HG03196 (cell line): ENCODE measurements around the gene ZSWIM7.
"Not testable (repeated sequence)": the region's sequence is repeated elsewhere in the genome, so short reads cannot be mapped to it uniquely, and the experiment has no call there.

Experiments used
- ATAC-seq: cut with Tn5 transposase; IDR thresholded peaks from one replicate; pipeline ENCODE4 v1.9.1; 2021; ENCODE audit not compliant: unreplicated experiment

ZSWIM7 gene

DNA sequence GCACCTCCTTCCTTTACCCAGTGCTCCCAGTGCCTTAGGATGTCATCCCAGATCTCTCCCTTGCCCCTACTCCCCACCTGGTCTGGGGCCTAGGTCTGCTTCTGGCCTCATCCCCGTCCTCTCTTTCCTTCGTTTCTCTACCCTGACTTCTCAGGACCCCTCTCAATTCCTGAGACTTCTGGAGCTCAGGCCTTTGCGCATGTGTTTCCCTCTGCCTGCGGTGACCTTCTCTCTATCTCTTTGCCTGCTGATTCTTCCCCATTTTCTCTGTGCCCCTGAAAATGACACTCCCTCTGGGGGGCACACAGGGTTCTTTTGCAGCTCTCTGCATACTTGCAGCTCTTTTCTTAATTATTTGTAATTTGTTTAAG is 41.0 kb downstream of the ZSWIM7 start:
- ATAC-seq: no peak

DNA sequence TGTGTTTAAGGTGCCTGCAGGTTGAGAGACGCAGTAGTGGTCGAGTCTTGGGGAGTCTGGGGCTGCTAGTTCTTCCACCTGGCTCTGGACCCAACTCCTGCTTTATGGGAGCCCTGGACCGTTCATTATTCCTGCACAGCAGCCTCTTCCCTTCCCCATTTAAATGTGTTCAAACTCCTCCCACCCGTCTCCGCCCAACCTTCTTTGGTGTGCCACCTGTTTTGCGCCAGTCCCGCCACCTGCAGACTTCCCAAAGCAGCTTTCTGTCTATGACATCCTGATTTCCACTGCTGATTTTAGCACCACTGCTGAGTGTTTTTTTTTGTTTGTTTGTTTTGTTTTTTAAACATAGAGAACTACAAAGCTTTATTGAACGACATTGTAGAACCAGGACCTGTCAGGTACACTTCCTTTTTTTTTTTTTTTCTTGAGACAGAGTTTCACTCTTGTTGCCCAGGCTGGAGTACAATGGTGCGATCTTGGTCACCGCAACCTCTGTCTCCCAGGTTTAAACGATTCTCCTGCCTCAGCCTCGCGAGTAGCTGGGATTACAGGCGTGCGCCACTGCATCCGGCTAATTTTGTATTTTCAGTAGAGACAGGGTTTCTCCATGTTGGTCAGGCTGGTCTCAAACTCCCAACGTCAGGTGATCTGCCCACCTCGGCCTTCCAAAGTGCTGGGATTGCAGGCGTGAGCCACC is 41.7 kb downstream of the ZSWIM7 start:
- ATAC-seq: no peak

DNA sequence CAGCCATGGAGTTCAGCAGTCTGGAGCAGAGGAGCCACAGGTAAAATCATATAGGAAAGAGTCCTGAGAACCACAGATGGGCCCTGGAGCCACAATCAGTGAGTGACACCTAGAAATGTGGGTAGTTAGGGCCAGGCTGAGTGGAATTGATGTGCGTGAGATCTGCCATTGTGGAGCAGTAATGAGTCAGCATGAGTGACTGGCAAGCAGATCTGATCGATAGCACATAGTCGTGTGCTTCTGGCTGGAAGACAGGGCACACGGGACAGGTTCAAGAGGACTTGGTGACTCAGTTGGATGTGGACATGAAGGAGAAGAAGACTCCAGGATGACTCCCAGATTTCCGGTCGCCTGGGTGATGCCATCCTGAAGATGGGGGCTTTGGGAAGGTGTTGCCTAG is 42.3 kb downstream of the ZSWIM7 start:
- ATAC-seq: no peak

DNA sequence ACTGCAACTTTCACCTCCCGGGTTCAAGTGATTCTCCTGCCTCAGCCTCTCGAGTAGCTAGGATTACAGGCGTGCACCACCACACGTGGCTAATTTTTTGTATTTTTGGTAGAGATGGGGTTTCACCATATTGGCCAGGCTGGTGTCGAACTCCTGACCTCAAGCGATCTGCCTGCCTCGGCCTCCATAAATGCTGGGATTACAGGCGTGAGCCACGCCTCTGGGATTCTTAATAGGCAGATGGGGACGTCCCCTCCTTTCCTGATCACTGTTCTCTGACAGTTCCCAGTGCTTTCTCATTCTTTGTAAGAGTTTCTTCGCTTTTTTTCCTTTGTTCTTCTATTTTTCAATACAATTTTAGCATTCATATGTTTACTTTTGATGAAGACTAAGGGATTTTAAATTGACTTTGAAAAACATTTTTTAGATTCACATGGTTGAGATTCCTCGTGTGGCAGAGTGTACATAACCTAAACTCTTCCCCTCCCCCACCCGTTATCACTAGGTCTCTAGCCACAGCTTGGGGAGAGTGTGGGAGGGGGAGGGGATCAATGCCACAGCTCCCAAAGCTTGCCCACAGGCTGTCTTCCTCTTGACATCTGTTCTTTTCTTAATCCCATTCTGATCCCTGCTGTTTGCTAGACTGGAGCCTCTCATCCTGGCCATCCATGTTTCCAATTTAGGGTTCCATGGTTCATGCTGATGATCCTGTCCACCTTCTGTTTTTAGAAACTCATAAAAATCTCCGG is 43.5 kb downstream of the ZSWIM7 start:
- ATAC-seq: no peak

DNA sequence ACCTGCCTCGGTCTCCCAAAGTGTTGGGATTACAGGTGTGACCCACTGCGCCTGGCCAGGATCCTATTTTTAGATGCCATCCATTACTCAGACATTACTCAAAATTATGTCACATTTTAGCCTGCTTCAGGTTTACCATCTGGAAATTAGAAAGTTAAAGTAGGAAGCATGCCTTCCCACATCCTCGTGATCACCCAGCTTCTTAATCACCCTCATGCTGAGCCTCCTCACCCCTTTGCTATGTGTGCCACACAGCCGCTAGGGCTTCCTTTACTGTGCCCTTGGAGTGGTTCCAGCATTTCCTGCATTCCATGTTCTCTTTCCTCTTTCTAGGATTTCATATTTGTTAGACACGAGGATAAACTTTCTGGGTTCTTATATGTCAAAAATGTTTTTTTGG is 45.3 kb downstream of the ZSWIM7 start:
- ATAC-seq: no peak

- no peak for ATAC-seq
These were observed 46.4 kb downstream of the ZSWIM7 start for GRCh38 chr17:15952916-15953790.

- ATAC-seq: no peak
These were observed 47.4 kb downstream of the ZSWIM7 start for GRCh38 chr17:15952048-15952532.

- no peak for ATAC-seq
These were observed 48.0 kb downstream of the ZSWIM7 start for GRCh38 chr17:15951368-15952047.

DNA sequence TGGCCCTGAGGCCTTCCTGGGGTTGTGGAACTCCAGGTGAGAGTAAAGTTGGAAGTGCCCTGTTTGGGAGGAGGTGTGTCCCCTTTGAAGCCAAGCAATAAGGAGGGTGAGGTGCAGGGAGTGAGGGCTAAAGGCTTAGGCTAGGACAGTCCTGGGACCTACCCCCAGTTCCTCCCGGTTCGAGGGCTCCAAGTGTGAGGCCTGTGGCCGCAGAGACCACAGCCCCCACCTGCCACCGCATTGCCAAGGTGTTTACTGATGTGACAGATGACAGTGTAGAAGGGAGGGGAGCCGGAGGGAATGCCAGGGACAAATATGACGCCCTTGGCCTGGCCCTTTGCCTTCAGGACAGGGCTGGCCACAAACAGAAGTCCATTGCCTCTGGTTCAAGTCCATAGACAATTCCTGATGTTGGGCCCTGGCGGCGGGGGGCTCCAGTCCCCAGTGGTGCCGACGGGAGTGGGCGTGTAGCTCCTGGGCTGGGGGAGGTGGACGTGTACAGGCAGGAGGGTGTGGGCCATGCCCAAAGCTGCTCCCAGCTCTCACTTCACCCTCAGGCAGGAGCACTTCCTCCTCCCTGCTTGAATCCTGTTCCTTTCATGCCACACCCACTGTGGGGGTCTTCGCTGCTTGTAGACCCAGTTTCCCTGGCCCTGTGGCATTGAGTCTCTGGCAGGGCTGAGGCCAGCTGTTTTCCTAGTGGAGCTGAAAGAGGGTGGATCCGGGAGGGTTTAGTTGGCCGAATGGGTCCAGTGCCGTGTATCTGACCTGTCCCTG is 51.3 kb downstream of the ZSWIM7 start:
- no peak for ATAC-seq

GRCh38 chr17:15947271-15947670 is 52.2 kb downstream of the ZSWIM7 start:
- ATAC-seq: no peak

DNA sequence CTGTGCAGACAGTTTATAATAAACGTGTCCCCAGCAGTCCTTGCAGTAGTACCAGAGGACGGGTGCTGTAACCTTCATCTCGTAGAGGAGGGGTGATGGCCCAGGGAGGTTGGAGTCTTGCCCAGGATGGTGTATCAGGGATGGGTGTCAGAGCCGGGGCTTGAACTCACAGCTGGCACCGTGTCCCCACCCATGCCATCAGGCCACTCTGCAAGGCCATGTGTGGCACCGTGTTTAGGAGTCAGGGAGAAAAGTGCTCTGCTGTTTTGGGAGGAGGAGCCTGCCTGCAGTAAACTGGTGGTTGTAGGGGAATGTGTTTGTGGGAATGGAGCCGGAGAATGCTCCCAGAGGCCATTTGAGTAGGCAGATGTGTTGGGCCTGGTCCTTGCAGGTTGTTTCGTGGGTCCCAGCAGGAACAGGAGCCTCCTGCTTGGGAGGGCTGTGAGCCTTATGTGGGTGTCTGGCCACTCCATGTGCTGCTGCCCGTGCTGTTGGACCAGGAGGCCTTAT is 52.8 kb downstream of the ZSWIM7 start:
- no peak for ATAC-seq

GRCh38 chr17:15945527-15946191 is 53.8 kb downstream of the ZSWIM7 start:
- no peak for ATAC-seq

- ATAC-seq: peak; percentile 50
These were observed 54.6 kb downstream of the ZSWIM7 start, which contains the start of gene ADORA2B for GRCh38 chr17:15944759-15945526. TSS of gene ADORA2B (plus strand) at chr17:15945130. CDS start at chr17:15945249, 119 bp downstream.

- peak; percentile 6 for ATAC-seq
These were observed 55.3 kb downstream of the ZSWIM7 start for GRCh38 chr17:15943971-15944758.

DNA sequence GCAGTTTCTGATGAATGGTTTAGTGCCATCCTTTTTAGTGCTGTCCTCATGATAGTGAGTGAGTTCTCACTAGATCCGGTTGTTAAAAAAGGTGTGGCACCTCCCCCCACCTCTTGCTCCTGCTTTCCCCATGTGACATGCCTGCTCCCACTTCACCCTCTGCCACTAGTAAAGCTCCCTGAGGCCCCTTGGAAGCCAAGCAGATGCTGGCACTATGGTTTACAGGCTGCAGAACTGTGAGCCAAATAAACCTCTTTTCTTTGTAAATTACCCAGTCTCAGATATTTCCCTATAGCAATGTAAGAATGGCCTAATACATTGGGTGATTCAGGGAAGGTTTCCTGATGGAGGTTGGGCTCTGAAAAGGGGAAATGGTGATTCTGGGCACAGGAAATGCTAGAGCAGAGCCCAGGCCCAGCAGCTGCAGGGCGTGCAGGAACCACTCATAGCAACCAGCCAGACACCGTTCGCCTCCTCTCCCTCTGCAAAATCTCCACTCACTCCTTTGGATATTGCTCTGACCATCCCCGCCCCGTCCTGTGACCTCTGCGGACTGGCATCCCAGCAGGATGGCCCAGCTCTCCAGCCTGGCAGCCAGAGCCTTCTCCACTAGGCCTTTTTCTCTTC is 57.2 kb downstream of the ZSWIM7 start:
- ATAC-seq: no peak

GRCh38 chr17:15941781-15942180 is 57.7 kb downstream of the ZSWIM7 start:
- ATAC-seq: no peak

DNA sequence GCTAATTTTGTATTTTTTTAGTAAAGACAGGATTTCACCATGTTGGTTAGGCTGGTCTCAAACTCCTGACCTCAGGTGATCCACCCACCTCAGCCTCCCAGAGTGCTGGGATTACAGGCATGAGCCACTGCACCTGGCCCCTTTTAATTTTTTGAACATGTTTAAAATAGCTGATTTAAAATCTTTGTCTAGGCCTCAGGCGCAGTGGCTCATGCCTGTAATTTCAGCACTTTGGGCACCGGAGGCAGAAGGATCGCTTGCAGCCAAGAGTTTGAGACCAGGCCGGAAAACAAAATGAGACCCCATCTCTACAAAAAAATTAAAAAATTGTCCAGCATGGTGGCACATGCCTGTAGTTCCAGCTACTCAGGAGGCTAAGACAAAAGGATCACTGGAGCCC is 63.0 kb downstream of the ZSWIM7 start:
- ATAC-seq: not testable (repeated sequence)
